Stimulated activated CD8-positive, alpha-beta memory T cell treated with anti-CD3 and anti-CD28 coated beads, Interleukin-4, amount 100 ng/mL, for 4 hours (primary cell): ENCODE data around the gene RFWD3.

ENCODE experiments used
- DNase-seq, 2 donors: peaks; one replicate each; pipeline ENCODE4 v3.0.0-alpha.2; 2020; ENCODE audit warnings: low read depth in 2 of 2, low spot score in 1 of 2

Gene RFWD3

GRCh38 chr16:74583926-74584666, 82.6 kb downstream of the RFWD3 start:
- DNase-seq, result no peak

- DNase-seq, result no peak
Observed at GRCh38 chr16:74582970-74583369, 83.7 kb downstream of the RFWD3 start.

GRCh38 chr16:74580833-74581232, 85.8 kb downstream of the RFWD3 start:
- DNase-seq, result no peak

- DNase-seq, result no peak
Observed at GRCh38 chr16:74578838-74579237, 87.8 kb downstream of the RFWD3 start.

- no peak for DNase-seq
Observed at GRCh38 chr16:74578433-74578832, 88.2 kb downstream of the RFWD3 start.

- no peak for DNase-seq
Observed at GRCh38 chr16:74577882-74578366, 88.8 kb downstream of the RFWD3 start.

- DNase-seq, result no peak
Observed at GRCh38 chr16:74575807-74576643, 90.7 kb downstream of the RFWD3 start.

- no peak for DNase-seq
Observed at GRCh38 chr16:74575175-74575806, 91.4 kb downstream of the RFWD3 start.

- DNase-seq, result no peak
Observed at GRCh38 chr16:74574146-74574545, 92.5 kb downstream of the RFWD3 start.

- no peak for DNase-seq
Observed at GRCh38 chr16:74573622-74574021, 93.1 kb downstream of the RFWD3 start.
